Epithelial cell of proximal tubule (primary cell): ENCODE measurements around the gene ACSL3. TPM values are rescaled to one million over a fixed set of nuclear protein-coding genes. Genes with fewer than 3 reads are reported as not detected.

Experiments used
- DNase-seq: peaks from one replicate; pipeline ENCODE4 v3.0.0-alpha.2; 2011; ENCODE audit warnings: low read depth
- H3K4me3 ChIP-seq: 2 replicates; pipeline ENCODE4 v1.5.1; 2011; ENCODE audit warnings: low read depth, mild to moderate bottlenecking, low read length
- total RNA-seq: library from RNA; depleted of rRNA; stranded (reverse); fragments of >200 nt; gene quantifications from 2 replicates; pipeline ENCODE4 v1.2.3, GENCODE V29; 2015
- TF ChIP-seq, protein P1 (sequence below): conservative IDR thresholded peaks from 2 replicates; pipeline ENCODE4 v1.5.1; 2012; ENCODE audit warnings: low read depth, mild to moderate bottlenecking, low read length

ACSL3 gene
- total RNA-seq, 1 donor from 2014 or later, result 66.8 TPM

DNA sequence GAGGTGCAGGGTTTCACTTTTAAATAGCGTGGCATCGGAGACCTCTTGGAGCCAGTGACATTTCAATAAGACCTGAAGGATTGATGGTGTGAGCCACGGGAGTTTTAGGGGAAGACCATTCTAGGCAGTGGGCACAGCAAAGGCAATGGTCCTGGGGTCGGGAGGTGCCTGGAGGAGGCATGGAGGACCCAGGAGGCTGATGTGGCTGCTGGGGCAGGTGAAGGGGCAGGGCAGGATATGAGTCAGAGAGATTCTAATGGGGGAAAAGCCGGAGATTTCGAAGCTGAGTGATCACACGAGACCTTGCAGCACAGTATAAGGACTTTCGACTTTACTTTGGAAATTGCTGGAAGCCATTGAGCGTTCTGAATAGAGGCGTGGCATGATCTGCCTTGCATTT lies 111.6 kb downstream of the ACSL3 start:
- DNase-seq, result no peak
- TF ChIP-seq, protein P1, sequence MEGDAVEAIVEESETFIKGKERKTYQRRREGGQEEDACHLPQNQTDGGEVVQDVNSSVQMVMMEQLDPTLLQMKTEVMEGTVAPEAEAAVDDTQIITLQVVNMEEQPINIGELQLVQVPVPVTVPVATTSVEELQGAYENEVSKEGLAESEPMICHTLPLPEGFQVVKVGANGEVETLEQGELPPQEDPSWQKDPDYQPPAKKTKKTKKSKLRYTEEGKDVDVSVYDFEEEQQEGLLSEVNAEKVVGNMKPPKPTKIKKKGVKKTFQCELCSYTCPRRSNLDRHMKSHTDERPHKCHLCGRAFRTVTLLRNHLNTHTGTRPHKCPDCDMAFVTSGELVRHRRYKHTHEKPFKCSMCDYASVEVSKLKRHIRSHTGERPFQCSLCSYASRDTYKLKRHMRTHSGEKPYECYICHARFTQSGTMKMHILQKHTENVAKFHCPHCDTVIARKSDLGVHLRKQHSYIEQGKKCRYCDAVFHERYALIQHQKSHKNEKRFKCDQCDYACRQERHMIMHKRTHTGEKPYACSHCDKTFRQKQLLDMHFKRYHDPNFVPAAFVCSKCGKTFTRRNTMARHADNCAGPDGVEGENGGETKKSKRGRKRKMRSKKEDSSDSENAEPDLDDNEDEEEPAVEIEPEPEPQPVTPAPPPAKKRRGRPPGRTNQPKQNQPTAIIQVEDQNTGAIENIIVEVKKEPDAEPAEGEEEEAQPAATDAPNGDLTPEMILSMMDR, result no peak
- H3K4me3 ChIP-seq, result no peak overlapping the region

DNA sequence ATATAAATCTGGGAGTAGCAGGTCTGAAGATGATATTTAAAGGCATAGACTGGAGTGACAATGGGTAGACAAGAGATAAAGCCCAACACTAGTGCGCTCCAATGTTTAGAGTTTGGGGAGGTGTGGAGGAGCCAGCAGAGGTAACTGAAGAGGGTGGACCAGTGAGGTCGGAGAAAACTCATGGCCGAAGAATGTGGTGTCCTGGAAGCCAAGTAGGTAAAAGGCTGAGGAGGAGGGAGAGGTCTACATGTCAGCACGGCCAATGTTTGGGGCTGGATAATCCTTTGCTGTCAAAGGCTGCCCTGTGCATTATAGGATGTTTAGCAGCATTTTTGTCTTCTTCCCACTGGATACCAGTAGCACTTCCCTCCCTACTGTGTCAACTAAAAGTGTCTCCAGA lies 112.4 kb downstream of the ACSL3 start:
- no peak for DNase-seq
- H3K4me3 ChIP-seq, result no peak overlapping the region
- TF ChIP-seq, protein P1, result no peak

DNA sequence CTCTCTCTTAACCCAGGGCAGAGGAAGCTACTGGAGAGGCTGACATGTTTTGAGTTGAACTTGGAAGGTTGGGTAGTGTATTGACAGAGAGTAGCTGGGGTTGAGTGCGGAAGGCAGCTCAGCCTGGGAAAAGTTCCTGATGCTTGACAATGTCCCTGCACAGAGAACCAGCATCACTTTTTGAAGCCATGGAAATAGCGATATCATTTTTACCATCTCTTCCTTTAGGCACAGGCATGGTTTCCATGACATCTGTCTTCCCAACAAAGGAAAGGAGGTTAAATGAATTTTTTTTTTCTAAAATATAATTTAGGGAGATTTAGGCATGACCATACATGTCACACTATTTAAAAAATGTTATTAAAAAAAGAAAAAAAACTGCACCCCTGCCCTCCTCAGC lies 112.9 kb downstream of the ACSL3 start:
- TF ChIP-seq, protein P1, result no peak
- H3K4me3 ChIP-seq, result no peak overlapping the region
- no peak for DNase-seq

DNA sequence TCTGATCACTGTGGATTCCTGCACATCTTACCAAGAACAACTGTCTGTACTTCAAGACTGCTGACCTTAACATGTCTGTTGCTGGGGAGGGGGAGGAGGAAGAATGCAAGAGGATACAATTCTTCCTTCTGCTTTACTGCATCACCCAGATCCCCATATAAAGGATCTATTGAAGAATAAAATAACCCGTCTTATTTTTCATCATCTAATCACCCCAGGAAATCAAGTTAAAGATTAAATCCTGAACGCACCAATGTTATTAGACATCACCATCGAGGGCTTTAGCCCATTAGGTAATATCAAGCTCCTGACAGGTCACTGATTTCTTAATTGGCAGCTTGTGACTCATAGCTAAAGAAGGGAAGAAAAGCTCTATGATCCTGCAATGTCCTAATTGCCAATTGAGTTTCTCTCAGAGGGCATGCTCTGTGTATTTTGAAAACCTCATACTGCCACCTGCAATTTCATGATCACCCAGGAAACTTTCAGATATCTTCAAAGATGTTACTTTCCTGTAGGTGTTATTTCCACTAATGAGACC lies 115.8 kb downstream of the ACSL3 start:
- peak; percentile 89 for DNase-seq
- TF ChIP-seq, protein P1, result no peak
- H3K4me3 ChIP-seq, result no peak overlapping the region

DNA sequence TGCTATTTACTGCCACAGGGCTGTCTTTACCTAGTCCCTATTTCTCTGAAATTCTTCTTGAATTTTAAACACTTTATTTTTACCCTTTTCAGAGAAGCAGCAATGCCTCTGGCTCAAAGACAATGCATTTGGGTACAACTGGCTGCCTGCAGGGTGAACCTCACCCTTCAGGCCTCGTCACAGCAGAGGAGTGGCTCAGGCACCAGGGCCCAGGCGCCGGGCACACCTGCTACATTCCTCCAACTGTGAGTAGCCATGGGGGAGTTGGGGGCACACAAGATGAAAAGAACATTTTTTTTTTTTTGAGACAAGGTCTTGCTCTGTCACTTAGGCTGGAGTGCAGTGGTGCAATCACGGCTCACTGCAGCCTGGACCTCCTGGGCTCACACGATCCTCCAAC lies 116.3 kb downstream of the ACSL3 start:
- no peak overlapping the region for H3K4me3 ChIP-seq
- TF ChIP-seq, protein P1, result no peak
- no peak for DNase-seq

DNA sequence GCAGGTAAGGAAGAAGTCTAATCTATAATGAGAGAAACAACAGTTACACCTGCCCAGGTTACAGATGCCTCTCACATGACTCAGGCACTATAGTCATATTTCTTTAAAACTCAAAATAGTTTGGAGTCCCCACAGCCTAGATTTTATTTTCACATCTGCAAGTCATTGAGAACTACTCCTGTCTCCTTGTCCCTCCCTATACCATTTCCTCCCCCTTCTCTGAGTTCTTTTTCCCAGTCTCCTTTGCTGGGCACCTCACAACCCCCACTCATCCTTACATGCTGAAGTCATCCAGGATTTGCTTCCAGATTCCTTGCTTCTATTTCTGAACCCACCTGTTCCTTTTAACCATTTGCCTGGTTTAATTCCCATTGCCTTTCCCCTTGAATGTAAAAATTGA lies 118.0 kb downstream of the ACSL3 start:
- H3K4me3 ChIP-seq, result no peak overlapping the region
- TF ChIP-seq, protein P1, result no peak
- DNase-seq, result no peak

DNA sequence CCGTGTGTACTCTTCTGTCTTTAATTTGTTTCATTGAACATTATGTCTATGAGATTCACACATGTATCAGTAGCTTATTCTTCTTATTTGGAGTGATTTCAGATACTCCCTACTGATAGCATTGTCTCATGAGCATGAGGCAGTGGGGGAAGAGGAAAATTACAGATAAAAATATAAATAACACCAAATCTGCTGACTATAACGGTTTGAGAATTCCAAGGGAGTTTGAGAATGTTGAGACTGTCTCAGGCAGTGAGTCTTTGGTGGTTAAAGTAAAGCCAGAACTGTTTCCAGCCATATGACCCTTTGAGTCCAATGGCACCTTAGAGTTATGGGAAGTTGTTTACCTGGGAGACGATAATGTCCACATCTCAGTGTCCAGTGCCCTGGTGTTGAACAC lies 118.6 kb downstream of the ACSL3 start:
- no peak overlapping the region for H3K4me3 ChIP-seq
- DNase-seq, result no peak
- TF ChIP-seq, protein P1, result no peak
